ENCODE measurements around the gene GSDMA. TPM values are rescaled to one million over a fixed set of nuclear protein-coding genes. Genes with fewer than 3 reads are reported as not detected.

Gene GSDMA
- total RNA-seq, 4 donors from 2014 or later: 0.16 to 0.26 TPM; not detected in 2

GRCh38 chr17:39954876-39955275 lies 7.9 kb upstream of the GSDMA start:
- in situ Hi-C loops (cut with MboI; ENCODE audit: low sequenced_read_pairs in 4 of 4) (no loop called here), intact Hi-C loops (cut with DNase I; ENCODE audit: low total_unique reads) (loop anchor here (10.0 kb wide), 1 partner anchor 1740 kb away; no protein-coding TSS in a partner anchor)
- no peak for DNase-seq
- Histone ChIP-seq H3K27ac (no peak overlapping the region), H3K4me3 (no peak overlapping the region), H3K4me1 (peaks cover 6 to 12% of the 10 kb centered on the region in 2 donors), H3K36me3 (no peaks in the 10 kb centered on the region), H3K9me3 (no peaks in the 10 kb centered on the region), H3K27me3 (no peaks in the 10 kb centered on the region)
- TF ChIP-seq POLR2A (IDR thresholded peaks at IDR 0.05): no peak
- TF ChIP-seq, protein P1, sequence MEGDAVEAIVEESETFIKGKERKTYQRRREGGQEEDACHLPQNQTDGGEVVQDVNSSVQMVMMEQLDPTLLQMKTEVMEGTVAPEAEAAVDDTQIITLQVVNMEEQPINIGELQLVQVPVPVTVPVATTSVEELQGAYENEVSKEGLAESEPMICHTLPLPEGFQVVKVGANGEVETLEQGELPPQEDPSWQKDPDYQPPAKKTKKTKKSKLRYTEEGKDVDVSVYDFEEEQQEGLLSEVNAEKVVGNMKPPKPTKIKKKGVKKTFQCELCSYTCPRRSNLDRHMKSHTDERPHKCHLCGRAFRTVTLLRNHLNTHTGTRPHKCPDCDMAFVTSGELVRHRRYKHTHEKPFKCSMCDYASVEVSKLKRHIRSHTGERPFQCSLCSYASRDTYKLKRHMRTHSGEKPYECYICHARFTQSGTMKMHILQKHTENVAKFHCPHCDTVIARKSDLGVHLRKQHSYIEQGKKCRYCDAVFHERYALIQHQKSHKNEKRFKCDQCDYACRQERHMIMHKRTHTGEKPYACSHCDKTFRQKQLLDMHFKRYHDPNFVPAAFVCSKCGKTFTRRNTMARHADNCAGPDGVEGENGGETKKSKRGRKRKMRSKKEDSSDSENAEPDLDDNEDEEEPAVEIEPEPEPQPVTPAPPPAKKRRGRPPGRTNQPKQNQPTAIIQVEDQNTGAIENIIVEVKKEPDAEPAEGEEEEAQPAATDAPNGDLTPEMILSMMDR (IDR thresholded peaks at IDR 0.05 in 4 of 5, conservative IDR thresholded peaks at IDR 0.05 in 1 of 5): no peak
- ATAC-seq: no peak

DNA sequence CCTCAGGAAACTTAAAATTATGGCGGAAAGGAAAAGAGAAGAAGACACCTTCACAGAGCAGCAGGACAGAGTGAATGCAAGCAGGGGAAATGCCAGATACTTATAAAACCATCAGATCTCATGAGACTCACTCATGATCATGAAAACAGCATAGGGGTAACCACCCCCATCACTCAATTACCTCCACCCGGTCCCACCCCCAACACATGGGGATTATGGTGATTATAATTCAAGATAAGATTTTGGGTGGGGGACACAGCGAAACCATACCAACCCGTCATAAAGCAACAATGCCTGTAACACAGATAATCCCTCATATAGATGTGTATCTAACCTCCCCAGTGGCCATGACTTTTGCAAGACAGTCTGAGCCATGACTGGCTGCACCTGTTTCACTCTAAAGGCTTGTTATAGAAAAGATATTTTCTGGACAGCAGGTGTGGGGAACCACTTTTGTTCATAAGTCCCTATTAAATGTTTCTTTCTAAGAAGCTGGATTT lies 7.0 kb upstream of the GSDMA start:
- DNase-seq: no peak
- no peaks in the 10 kb centered on the region for H3K36me3 ChIP-seq
- intact Hi-C loops (cut with DNase I; ENCODE audit: low total_unique reads) (loop anchor here (10.0 kb wide), 1 partner anchor 1739 kb away; no protein-coding TSS in a partner anchor), in situ Hi-C loops (cut with MboI; ENCODE audit: low sequenced_read_pairs in 4 of 4) (no loop called here)
- no peak for ATAC-seq
- H3K9me3 ChIP-seq: no peaks in the 10 kb centered on the region
- no peak overlapping the region for H3K27ac ChIP-seq
- TF ChIP-seq POLR2A (IDR thresholded peaks at IDR 0.05): no peak
- no peak overlapping the region for H3K4me3 ChIP-seq
- H3K27me3 ChIP-seq: no peaks in the 10 kb centered on the region
- peaks cover 6 to 12% of the 10 kb centered on the region in 2 donors for H3K4me1 ChIP-seq

DNA sequence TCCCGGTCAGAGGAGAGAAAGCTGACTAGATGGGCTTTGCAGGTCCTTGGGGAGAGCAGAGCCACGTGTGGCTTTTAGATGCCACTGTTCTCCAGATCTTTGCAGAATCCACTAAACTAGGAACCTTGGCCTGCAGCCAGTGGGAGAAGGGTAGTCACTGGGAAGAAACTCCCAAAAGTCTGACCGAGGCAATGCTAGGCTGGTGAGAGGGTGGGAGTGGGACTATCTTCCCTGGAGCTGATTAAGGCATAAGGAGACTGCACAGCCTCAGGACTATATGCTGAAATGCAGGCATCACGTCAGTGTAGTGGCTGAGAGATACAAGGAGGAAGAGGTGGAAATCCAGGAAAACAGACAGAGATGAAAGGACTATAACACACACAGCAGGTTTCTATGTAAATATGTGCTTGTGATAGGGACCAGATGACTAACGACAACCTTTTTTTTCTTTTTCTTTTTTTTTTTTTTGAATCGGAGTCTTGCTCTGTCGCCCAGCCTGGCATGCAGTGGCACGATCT lies 2.2 kb upstream of the GSDMA start:
- H3K4me3 ChIP-seq: no peak overlapping the region
- H3K9me3 ChIP-seq: no peaks in the 10 kb centered on the region
- in situ Hi-C loops (cut with MboI; ENCODE audit: low sequenced_read_pairs in 4 of 4): no loop called here
- no peak for DNase-seq
- no peaks in the 10 kb centered on the region for H3K36me3 ChIP-seq
- peaks cover 0 to 4% of the 10 kb centered on the region in 2 donors for H3K4me1 ChIP-seq
- TF ChIP-seq, protein P1 (IDR thresholded peaks at IDR 0.05 in 4 of 5, conservative IDR thresholded peaks at IDR 0.05 in 1 of 5): no peak
- no peak for TF ChIP-seq POLR2A (IDR thresholded peaks at IDR 0.05)
- intact Hi-C loops (cut with DNase I; ENCODE audit: low total_unique reads): no loop called here
- H3K27me3 ChIP-seq: peaks cover 0 to 2% (median 0%) of the 10 kb centered on the region in 3 donors
- ATAC-seq: no peak
- no peak overlapping the region for H3K27ac ChIP-seq

DNA sequence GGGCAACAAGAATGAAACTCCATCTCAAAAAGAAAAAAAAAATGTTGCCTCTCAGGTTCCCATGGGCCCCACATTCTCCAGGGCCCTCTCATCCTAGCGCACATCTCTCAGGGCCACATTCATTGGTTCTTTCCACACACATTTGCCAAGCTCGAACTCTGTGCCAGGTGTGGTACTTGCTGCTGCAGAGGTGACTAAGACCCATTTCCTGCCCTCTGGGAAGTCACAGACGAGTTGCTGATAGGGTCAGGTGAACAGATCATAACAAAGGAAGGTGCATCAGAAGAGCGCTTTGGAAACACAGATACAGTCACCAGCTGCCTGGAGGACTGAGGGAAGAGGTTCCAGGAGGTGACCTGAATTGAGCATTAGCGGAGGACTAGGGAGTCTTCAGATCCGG lies 1.0 kb downstream of the GSDMA start:
- no peak overlapping the region for H3K4me3 ChIP-seq
- H3K36me3 ChIP-seq: no peaks in the 10 kb centered on the region
- intact Hi-C loops (cut with DNase I; ENCODE audit: low total_unique reads) (no loop called here), in situ Hi-C loops (cut with MboI; ENCODE audit: low sequenced_read_pairs in 4 of 4) (no loop called here)
- TF ChIP-seq POLR2A (IDR thresholded peaks at IDR 0.05): no peak
- TF ChIP-seq, protein P1 (IDR thresholded peaks at IDR 0.05 in 4 of 5, conservative IDR thresholded peaks at IDR 0.05 in 1 of 5): no peak
- H3K27ac ChIP-seq: no peak overlapping the region
- no peaks in the 10 kb centered on the region for H3K9me3 ChIP-seq
- H3K4me1 ChIP-seq: peaks cover 0 to 4% of the 10 kb centered on the region in 2 donors
- peaks cover 0 to 2% (median 0%) of the 10 kb centered on the region in 3 donors for H3K27me3 ChIP-seq
- DNase-seq (no peak), ATAC-seq (no peak)

GRCh38 chr17:39965017-39965699 lies 2.4 kb downstream of the GSDMA start:
- ATAC-seq (no peak), DNase-seq (no peak)
- H3K36me3 ChIP-seq: no peaks in the 10 kb centered on the region
- in situ Hi-C loops (cut with MboI; ENCODE audit: low sequenced_read_pairs in 4 of 4) (no loop called here), intact Hi-C loops (cut with DNase I; ENCODE audit: low total_unique reads) (no loop called here)
- TF ChIP-seq, protein P1 (IDR thresholded peaks at IDR 0.05 in 4 of 5, conservative IDR thresholded peaks at IDR 0.05 in 1 of 5): no peak
- no peak for TF ChIP-seq POLR2A (IDR thresholded peaks at IDR 0.05)
- no peak overlapping the region for H3K27ac ChIP-seq
- H3K27me3 ChIP-seq: peaks cover 0 to 2% (median 0%) of the 10 kb centered on the region in 3 donors
- no peaks in the 10 kb centered on the region for H3K9me3 ChIP-seq
- no peak overlapping the region for H3K4me3 ChIP-seq
- H3K4me1 ChIP-seq: no peaks in the 10 kb centered on the region
